ENCODE results near the gene CDKAL1.

Gene CDKAL1

DNA sequence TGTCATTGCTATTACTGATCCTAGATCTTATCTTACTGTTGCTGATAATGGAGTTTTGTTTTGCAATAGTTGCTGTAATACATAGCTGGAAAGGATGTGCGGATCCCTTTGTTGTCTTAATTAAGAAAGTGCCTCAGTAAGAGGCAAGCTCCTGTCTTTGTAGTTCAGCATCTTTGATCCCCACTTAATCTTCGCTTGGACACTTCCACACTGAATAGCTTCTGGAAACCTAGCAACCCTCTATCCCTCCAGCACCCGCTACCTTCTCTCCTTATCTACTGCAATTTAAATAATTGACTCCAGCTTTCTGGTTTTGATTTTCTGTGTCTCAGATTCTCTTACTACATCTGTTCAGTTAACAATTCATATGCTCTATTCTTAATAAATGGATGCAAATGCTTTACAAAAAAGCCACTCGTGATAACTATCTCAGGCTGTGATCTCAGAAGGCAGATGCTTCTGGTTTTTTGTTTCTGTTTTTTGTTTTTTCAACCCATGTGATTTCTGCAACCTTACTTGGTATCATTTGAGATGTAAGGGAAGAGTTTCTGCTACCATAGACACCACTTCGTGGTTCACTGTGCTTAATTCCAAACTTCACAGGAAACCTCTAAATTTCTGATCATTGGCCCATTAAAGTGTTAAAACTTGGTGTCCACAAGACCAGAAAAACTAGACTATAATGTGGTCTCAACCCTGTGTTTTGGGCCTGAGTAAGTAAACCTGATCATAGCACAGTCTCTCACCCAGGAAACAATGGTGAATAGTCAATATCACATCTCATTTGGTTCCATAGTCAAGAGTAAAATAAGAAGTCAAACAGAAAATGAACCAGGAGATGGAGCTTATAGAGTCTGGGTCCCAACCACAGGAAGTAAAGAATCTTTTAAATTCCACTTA lies 707.2 kb downstream of the CDKAL1 start:
- Histone ChIP-seq H3K4me3 (replicated peaks; ENCODE audit: insufficient read depth, low read length) (no peak overlapping the region), H3K27ac (replicated peaks) (no peak overlapping the region), H3K27me3 (ENCODE audit: insufficient read depth, poor library complexity, severe bottlenecking) (no peaks in the 10 kb centered on the region)
- no peak for DNase-seq (ENCODE audit: low read depth in 1 of 2, low spot score in 1 of 2)
- TF ChIP-seq REST (IDR thresholded peaks at IDR 0.05; ENCODE audit: insufficient replicate concordance, low read depth) (no peak), CTCF (IDR thresholded peaks at IDR 0.05; ENCODE audit: insufficient read depth, low read length) (no peak), GABPA (IDR thresholded peaks at IDR 0.05; ENCODE audit: low read depth) (no peak), POLR2AphosphoS5 (IDR thresholded peaks at IDR 0.05; ENCODE audit: low read depth) (no peak), SPI1 (IDR thresholded peaks at IDR 0.05; ENCODE audit: borderline replicate concordance, low read depth) (no peak)

DNA sequence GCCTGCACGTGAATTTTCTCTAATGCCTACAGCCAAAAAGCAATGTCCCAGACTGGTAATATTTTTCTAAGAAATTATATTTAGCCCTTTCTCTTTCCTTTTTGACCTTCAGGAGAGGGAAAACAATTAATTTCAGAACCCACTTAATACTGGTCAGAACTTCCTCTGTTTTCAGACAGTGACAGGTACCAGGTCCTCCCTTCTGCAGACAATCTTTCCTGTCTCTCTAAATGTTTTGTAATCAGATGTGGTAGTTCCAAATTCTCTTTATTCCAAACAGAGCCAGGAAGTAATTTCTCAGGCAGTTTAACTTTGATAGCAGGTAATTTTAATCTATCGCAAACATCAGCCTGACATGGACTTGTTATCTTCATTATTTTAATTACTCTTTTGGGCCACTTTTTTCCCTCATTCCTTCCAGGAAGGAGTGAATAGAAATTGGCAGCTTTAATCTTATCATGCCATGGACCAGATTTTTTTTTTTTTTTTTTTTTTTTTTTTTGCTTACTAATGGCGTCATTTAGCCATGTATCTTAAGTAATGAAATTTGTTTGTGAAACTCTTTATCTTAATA lies 710.7 kb downstream of the CDKAL1 start:
- TF ChIP-seq POLR2AphosphoS5 (IDR thresholded peaks at IDR 0.05; ENCODE audit: low read depth) (no peak), SPI1 (IDR thresholded peaks at IDR 0.05; ENCODE audit: borderline replicate concordance, low read depth) (no peak), CTCF (IDR thresholded peaks at IDR 0.05; ENCODE audit: insufficient read depth, low read length) (no peak), GABPA (IDR thresholded peaks at IDR 0.05; ENCODE audit: low read depth) (no peak), REST (IDR thresholded peaks at IDR 0.05; ENCODE audit: insufficient replicate concordance, low read depth) (no peak)
- Histone ChIP-seq H3K27ac (replicated peaks) (no peak overlapping the region), H3K4me3 (replicated peaks; ENCODE audit: insufficient read depth, low read length) (no peak overlapping the region), H3K27me3 (ENCODE audit: insufficient read depth, poor library complexity, severe bottlenecking) (no peaks in the 10 kb centered on the region)
- no peak for DNase-seq (ENCODE audit: low read depth in 1 of 2, low spot score in 1 of 2)

DNA sequence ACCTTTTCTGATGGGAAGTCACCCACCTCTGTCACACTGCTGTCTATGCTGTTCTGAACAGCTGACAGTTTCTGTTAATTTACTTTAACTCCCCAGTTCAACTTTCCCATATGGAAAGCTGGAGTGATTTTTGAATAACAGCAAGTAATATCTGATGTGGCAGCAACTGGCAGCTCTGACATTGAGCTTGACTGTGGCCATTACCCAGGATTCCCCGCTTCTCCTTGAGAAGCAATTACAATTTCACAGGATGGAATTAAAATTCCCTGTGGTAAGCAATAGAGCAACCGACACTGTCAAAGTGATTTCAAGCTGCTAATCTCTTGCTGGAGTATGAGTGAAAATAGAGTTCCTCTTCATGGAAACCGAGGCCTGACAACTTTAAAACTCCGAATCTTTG lies 711.2 kb downstream of the CDKAL1 start:
- Histone ChIP-seq H3K27me3 (ENCODE audit: insufficient read depth, poor library complexity, severe bottlenecking) (no peaks in the 10 kb centered on the region), H3K4me3 (replicated peaks; ENCODE audit: insufficient read depth, low read length) (no peak overlapping the region), H3K27ac (replicated peaks) (no peak overlapping the region)
- no peak for TF ChIP-seq CTCF (IDR thresholded peaks at IDR 0.05; ENCODE audit: insufficient read depth, low read length)
- no peak for TF ChIP-seq REST (IDR thresholded peaks at IDR 0.05; ENCODE audit: insufficient replicate concordance, low read depth)
- no peak for TF ChIP-seq SPI1 (IDR thresholded peaks at IDR 0.05; ENCODE audit: borderline replicate concordance, low read depth)
- no peak for TF ChIP-seq POLR2AphosphoS5 (IDR thresholded peaks at IDR 0.05; ENCODE audit: low read depth)
- TF ChIP-seq GABPA (IDR thresholded peaks at IDR 0.05; ENCODE audit: low read depth) = no peak
- DNase-seq (ENCODE audit: low read depth in 1 of 2, low spot score in 1 of 2) = no peak
